Measurements from ENCODE around the gene FGD3.
A peak's percentile ranks its signal among the peaks of the same experiment; 100 is the strongest.

GRCh38 chr9:93051680-93052089 is 104.4 kb downstream of the FGD3 start:
- TF ChIP-seq CTCF (IDR thresholded peaks at IDR 0.05) (no peak), POLR2AphosphoS5 (IDR thresholded peaks at IDR 0.05) (peak; percentile 12 to 24), EP300 (IDR thresholded peaks at IDR 0.05) (no peak)

Measured in esophagus muscularis mucosa (tissue), 4 donors.